KMS-11 (cell line): ENCODE results near the gene MSX2.

Source experiments
- H2AFZ ChIP-seq: fragments of 200-600 bp; sonication (generic); 2 replicates; pipeline ENCODE4 v1.6.1; 2016; ENCODE audit warnings: antibody characterized with exemption, mixed run types, low read depth
- H3K27ac ChIP-seq: fragments of 200-600 bp; sonication (generic); 2 replicates; pipeline ENCODE4 v1.6.1; 2016; ENCODE audit warnings: mild to moderate bottlenecking, mixed run types
- H3K27me3 ChIP-seq: fragments of 200-600 bp; sonication (generic); 2 replicates; pipeline ENCODE4 v1.6.1; 2017; ENCODE audit warnings: mild to moderate bottlenecking, low read depth, mixed run types, moderate library complexity; ENCODE audit not compliant: insufficient read depth
- H3K36me3 ChIP-seq: fragments of 200-600 bp; sonication (generic); 2 replicates; pipeline ENCODE4 v1.6.1; 2017; ENCODE audit warnings: mild to moderate bottlenecking, mixed run types; ENCODE audit not compliant: insufficient read depth
- H3K4me1 ChIP-seq: fragments of 200-600 bp; sonication (generic); 2 replicates; pipeline ENCODE4 v1.6.1; 2016; ENCODE audit warnings: mild to moderate bottlenecking, low read depth, mixed run types; ENCODE audit not compliant: poor library complexity, severe bottlenecking
- H3K4me2 ChIP-seq: fragments of 200-600 bp; sonication (generic); 2 replicates; pipeline ENCODE4 v1.7.0; 2016; ENCODE audit warnings: mild to moderate bottlenecking, mixed run types
- H3K4me3 ChIP-seq: fragments of 200-600 bp; sonication (generic); IDR thresholded peaks from 2 replicates; pipeline ENCODE4 v1.6.1; 2017; ENCODE audit warnings: low read depth, low read length, mixed read lengths; ENCODE audit not compliant: insufficient read depth
- H3K79me2 ChIP-seq: fragments of 200-600 bp; sonication (generic); 2 replicates; pipeline ENCODE4 v1.6.1; 2016; ENCODE audit warnings: low read depth, mixed run types; ENCODE audit not compliant: insufficient read depth
- H3K9ac ChIP-seq: fragments of 200-600 bp; sonication (generic); 2 replicates; pipeline ENCODE4 v1.6.1; 2016; ENCODE audit warnings: mild to moderate bottlenecking, mixed run types
- H4K20me1 ChIP-seq: fragments of 200-600 bp; sonication (generic); 2 replicates; pipeline ENCODE4 v1.6.1; 2016; ENCODE audit warnings: mild to moderate bottlenecking, mixed run types; ENCODE audit not compliant: insufficient read depth
- TF ChIP-seq, protein P1 (sequence below): fragments of 200-600 bp; sonication (generic); conservative IDR thresholded peaks from 2 replicates; pipeline ENCODE4 v1.6.1; 2017; ENCODE audit warnings: low read depth, mild to moderate bottlenecking, antibody characterized with exemption, low read length, moderate library complexity, mixed read lengths

Gene MSX2

DNA sequence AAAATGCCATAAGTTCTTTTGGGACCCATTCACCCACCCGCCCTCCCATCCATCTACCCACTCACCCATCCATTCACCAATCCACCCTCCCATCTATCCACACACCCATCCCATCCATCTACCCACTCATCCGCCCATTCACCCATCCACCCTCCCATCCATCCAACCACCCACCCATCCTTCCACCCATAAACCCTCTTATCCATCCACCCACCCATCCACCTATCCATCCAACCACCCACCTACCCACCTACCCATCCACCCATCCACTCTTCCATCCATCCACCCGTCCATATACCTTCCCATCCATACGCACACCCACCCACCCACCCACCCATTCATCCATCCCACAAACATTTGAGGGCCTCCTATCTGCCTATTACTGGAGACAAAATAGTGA, 43.3 kb downstream of the MSX2 start:
- Histone ChIP-seq H3K27ac (no peak overlapping the region), H3K27me3 (no peaks in the 10 kb centered on the region)

DNA sequence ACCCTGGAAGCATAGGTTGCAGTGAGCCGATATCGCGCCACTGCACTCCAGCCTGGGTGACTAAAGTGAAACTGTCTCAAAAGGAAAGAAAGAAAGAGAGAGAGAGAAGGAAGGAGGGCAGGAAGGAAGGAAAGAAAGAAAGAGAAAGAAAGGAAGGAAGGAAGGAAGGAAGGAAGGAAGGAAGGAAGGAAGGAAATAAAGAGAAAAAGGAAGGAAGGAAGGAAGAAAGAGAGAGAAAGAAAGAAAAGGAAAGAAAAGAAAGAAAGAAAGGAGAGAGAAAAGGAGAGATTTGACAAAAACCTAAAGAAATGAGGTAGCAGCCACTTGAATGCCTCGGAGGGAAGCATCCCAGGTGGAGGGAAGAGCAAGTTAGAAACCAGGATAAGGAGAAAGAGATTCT, 44.6 kb downstream of the MSX2 start:
- H3K4me2 ChIP-seq = no peak overlapping the region
- H3K4me1 ChIP-seq = no peaks in the 10 kb centered on the region
- no peak overlapping the region for H3K4me3 ChIP-seq
- no peak overlapping the region for H3K9ac ChIP-seq
- H3K79me2 ChIP-seq = no peaks in the 10 kb centered on the region
- TF ChIP-seq, protein P1, sequence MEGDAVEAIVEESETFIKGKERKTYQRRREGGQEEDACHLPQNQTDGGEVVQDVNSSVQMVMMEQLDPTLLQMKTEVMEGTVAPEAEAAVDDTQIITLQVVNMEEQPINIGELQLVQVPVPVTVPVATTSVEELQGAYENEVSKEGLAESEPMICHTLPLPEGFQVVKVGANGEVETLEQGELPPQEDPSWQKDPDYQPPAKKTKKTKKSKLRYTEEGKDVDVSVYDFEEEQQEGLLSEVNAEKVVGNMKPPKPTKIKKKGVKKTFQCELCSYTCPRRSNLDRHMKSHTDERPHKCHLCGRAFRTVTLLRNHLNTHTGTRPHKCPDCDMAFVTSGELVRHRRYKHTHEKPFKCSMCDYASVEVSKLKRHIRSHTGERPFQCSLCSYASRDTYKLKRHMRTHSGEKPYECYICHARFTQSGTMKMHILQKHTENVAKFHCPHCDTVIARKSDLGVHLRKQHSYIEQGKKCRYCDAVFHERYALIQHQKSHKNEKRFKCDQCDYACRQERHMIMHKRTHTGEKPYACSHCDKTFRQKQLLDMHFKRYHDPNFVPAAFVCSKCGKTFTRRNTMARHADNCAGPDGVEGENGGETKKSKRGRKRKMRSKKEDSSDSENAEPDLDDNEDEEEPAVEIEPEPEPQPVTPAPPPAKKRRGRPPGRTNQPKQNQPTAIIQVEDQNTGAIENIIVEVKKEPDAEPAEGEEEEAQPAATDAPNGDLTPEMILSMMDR = no peak
- no peaks in the 10 kb centered on the region for H4K20me1 ChIP-seq
- no peak overlapping the region for H2AFZ ChIP-seq
- H3K27ac ChIP-seq = no peak overlapping the region
- no peaks in the 10 kb centered on the region for H3K27me3 ChIP-seq
- no peaks in the 10 kb centered on the region for H3K36me3 ChIP-seq

More for the DNA sequence above, 43.3 kb downstream of the MSX2 start:
- Histone ChIP-seq H3K79me2 (no peaks in the 10 kb centered on the region), H3K4me2 (no peak overlapping the region), H3K4me3 (no peak overlapping the region), H3K4me1 (no peaks in the 10 kb centered on the region), H3K36me3 (no peaks in the 10 kb centered on the region), H2AFZ (no peak overlapping the region), H3K9ac (no peak overlapping the region), H4K20me1 (no peaks in the 10 kb centered on the region)
- TF ChIP-seq, protein P1 = no peak

DNA sequence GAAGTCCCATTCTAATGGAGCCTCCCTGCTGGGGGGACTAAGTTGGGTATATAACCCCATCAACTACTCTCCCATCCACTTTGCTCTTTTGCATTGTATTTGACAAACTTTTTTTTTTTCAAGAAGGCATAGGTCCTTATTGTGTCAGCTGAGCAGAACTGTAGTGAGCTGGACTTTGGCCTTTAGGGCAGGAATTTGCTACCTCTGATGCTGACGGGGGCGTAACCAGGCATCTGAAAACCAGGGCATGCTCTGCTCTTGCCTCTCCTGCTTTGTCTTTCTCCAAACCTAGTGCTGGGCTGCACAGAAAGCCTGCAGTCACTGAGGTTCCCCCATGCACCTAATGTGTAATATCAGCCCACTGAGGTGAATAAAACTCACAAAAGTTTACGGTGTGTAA, 49.0 kb downstream of the MSX2 start:
- Histone ChIP-seq H3K4me3 (no peak overlapping the region), H3K27me3 (no peaks in the 10 kb centered on the region), H3K27ac (no peak overlapping the region), H3K4me2 (no peak overlapping the region), H2AFZ (no peak overlapping the region), H3K9ac (no peak overlapping the region), H4K20me1 (no peaks in the 10 kb centered on the region), H3K36me3 (no peaks in the 10 kb centered on the region), H3K79me2 (no peaks in the 10 kb centered on the region), H3K4me1 (no peaks in the 10 kb centered on the region)
- TF ChIP-seq, protein P1 = no peak

DNA sequence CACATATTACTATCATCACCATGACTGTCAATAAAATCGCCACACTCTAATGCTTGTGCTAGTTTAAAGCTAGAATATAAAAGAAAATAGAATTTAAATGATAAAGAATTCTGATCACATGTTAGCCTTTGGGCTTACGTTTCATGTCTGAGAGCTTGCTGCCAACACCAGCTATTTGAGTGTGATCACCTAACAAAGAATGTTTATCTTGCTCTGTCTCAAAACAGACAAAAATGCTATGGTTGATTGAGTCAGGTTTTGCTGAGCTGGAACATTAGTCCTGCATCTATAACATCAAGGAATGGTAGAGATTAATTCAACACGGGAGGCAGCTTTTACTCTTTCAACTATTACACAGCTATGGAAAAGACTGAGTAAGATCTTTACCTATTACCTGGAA, 50.7 kb downstream of the MSX2 start:
- Histone ChIP-seq H3K79me2 (no peaks in the 10 kb centered on the region), H2AFZ (no peak overlapping the region), H3K4me3 (no peak overlapping the region), H3K4me2 (no peak overlapping the region), H3K4me1 (no peaks in the 10 kb centered on the region), H3K36me3 (no peaks in the 10 kb centered on the region), H3K27me3 (no peaks in the 10 kb centered on the region), H4K20me1 (no peaks in the 10 kb centered on the region), H3K9ac (no peak overlapping the region), H3K27ac (no peak overlapping the region)
- TF ChIP-seq, protein P1 = no peak
